IPS-11a (cell line): ENCODE measurements around the gene OSBPL9.

ENCODE experiments used
- H3K4me3 ChIP-seq: one replicate; pipeline ENCODE4 v1.5.1; 2013; ENCODE audit warnings: low read depth, low read length, control low read depth

The OSBPL9 gene

DNA sequence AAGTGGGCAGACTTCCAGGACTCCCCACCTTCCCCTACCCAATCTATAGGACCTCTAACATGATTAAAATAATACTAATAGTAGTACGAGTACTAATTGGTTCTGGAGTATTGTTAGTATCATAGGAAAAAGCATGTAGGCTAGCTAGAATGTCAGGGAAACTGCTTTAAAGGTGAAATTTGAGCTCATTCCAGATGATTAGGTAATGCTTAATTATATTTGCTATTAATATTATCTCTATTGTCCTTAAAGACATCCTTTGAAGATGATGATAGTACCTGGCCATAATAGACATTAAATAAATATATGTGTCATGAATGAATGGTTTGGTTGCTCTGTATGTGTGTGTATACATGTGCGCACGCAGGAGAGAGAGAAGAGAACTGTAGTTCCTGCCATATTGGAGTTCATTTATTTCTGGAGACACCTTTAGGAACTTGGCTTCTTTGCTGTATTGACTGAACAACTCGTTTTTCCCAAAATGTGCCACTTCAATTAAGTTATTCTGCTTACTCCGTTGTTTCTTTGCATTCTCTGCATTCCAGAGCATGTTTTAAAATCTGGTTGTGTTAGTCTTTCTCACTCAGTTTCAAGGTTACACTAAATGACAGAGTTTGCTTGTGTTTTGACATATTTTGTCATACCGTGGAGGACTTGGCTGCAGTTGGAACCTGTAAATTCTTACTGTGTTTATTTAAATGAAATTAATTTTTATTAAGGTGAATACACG is 117.1 kb downstream of the OSBPL9 start:
- H3K4me3 ChIP-seq = no peak overlapping the region

DNA sequence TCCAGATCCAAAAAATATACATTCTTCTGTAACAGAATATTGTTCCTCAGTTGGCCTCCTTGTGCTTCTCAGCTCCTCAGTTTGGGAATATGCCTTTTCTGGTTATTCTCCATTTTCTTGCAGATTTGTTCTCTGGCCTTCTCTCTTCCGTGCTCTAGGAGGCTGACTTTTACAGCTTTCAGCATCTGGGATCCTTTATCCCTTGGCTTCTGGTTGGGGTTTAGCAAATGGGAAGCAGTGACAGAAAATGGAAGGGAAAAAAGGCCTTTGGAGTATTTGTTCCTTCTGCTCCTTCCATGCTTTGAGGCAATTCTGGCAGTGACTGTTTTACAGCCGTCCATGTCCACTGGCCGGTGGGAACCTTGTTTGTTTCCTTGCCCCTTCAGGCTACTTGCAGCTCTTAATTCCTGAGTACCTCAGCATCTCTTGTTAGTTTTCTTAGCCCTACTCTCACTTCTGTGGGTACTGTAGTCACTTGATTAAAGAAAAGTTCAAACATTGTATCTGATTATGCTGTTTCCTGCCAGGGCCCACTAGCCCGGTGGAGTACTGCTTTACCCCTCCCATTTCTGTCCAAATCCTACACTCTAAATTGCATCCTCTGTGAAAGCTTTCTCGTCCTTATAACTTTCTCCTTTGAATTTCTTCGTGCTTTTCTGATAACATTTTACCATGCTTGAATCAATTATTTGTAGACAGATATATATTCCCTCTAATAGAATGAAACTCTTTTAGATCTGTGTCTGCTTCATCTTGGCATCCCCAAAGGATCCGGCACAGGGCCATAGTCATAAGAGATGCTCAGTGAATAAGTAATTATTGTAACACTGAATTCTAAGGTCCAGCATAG is 118.2 kb downstream of the OSBPL9 start:
- no peak overlapping the region for H3K4me3 ChIP-seq

- no peak overlapping the region for H3K4me3 ChIP-seq
Measured at GRCh38 chr1:51735746-51736254, 118.9 kb downstream of the OSBPL9 start.

DNA sequence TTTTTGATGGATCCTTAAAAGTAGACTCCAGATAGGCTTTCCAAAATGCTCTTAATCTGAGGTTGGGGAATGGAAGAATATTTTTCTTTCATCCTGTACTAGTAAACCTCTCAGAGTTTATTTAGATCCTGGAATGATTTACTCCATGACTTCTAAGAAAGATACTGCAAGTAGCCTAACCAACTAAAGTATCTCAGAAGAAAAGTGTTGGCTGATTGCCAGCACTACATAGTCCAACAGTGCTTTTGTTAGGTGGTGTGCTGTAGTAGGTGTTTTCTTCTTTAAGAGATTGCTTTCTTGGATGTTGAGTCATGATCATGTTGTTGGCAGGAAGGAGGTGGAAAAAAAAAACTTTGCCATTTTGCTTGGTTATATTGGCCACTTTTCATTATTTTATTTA is 119.8 kb downstream of the OSBPL9 start:
- no peak overlapping the region for H3K4me3 ChIP-seq

GRCh38 chr1:51738681-51739080 is 121.8 kb downstream of the OSBPL9 start:
- H3K4me3 ChIP-seq = no peak overlapping the region

DNA sequence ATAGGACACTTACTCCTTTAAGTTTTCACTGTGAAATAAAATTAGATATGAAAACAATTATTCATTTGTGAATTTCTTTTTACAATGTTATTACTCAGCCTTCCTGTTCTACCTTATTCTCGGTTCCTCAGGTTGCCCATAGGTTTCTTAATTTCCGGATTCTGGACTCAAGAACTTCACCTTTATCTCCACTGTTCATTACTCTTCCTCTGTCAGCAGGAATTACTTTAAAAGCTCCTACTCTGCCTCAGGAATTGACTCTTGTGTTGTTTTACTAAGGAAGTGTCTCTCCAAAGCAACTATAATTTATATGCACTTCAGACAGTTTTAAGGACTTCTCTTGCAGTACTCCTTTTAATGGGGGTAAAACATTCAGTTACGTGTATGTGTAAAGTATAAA is 123.8 kb downstream of the OSBPL9 start:
- no peak overlapping the region for H3K4me3 ChIP-seq

- H3K4me3 ChIP-seq = no peak overlapping the region
Measured at GRCh38 chr1:51741121-51741681, 124.3 kb downstream of the OSBPL9 start.

DNA sequence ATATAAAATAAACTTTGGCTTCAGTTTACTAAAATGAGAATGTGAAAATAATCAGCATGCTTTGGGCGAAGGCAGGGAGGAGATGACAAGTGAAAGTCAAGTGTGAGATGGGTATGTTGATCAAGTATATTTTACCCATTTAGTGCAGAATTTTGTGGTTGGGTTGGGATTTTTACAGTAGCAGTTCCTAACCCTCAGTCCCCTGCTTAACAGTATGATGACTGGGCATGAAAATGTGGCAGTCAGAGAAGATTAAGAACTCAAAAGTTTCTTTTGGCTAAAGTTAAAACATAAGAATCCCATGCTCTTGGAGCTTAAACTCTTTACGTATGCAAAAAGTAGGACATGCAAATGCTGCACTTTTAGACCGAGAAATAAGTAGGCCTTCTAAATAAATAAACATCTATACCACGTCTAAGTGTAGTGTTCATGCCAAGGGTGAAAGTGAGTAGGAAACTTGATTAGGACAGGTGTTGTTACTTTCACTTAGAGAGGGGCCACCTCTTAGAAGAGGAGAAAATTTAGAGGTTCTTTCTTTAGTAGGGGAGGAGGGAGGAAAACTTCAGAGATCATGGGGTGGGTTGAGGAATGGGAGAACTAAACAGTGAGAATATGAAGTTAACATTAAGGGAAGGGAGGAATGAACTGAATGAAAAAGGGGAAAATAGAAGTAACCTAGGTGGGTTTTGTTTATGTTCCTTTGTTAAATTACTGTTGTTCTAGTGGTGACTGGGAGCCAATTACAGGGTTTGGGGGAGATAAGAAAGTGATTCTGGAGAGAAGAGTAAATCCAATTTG is 127.8 kb downstream of the OSBPL9 start:
- no peak overlapping the region for H3K4me3 ChIP-seq

- no peak overlapping the region for H3K4me3 ChIP-seq
Measured at GRCh38 chr1:51745304-51745570, 128.3 kb downstream of the OSBPL9 start.

GRCh38 chr1:51749151-51749550 is 132.3 kb downstream of the OSBPL9 start:
- no peak overlapping the region for H3K4me3 ChIP-seq

DNA sequence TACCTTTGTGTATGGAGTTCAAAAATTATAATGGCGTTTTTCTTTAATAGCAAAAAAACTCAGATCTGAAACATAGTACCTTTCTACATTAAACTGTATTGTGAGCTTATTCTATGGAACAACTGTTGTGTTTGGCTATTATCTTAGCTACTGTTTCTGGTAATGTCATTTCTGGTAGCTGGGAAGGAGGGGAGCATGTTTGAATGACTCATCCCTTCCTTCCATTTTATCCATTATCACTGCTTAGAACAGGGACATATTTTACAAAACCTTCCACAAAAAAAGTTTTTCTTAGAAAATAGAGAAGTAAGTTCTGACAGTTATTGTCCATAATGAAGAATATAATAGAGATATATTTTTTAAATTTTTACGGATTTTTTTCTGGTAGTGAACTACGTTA is 133.3 kb downstream of the OSBPL9 start:
- H3K4me3 ChIP-seq = no peak overlapping the region

DNA sequence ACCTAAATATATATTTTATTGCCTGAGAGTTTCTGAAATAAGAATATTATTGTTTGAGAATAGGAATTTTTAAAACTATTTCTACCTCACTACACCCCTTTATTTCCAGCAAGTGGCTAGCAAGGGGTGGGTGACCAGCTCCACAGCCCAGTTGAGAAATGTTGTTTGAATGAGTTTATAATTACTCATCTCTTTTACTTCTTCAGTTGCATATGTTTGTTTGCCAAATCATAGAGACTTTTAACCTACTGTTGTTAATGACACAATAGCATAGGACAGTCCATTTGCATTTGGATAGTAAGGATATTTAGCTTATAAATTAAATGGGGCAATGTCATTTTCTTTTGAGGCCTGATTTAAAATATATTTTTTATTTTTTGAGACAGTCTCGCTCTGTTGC is 133.8 kb downstream of the OSBPL9 start:
- H3K4me3 ChIP-seq = no peak overlapping the region

- H3K4me3 ChIP-seq = no peak overlapping the region
Measured at GRCh38 chr1:51752073-51752948, 135.4 kb downstream of the OSBPL9 start.

DNA sequence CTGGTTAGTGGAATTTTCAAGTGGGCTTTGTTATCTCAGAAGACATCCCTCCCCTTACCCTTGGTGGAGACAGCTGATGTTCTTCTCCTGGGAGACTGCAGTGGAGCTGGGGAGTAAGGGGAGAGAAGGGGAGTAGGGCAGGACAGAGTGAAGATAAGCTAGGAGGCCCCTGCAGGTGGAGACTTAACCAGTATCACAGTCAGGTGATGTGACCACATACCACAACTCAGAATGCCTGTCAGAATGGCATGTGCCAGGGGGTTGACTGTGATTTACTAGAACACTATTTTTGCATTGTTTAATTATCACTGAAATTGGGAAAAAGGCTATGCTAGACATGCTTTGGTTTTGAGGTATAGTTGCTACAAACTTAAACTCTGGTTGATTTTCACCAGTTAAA is 137.1 kb downstream of the OSBPL9 start:
- no peak overlapping the region for H3K4me3 ChIP-seq

DNA sequence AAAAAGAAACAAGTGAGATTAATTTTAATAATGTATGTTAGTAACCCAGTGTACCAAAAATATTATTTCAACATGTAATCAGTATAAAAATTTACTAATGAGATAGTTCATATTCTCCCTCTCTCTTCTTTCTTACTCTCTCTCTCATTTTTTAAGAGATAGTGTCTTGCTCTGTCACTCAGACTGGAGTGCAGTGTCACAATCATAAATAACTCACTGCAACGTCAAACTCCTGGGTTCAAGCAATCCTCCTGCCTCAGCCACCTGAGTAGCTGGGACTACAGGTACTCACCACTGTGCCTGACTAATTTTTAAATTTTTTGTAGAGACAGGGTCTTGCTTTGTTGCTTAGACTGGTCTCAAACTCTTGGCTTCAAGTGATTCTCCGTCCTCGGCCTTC is 137.8 kb downstream of the OSBPL9 start:
- H3K4me3 ChIP-seq = no peak overlapping the region

- no peak overlapping the region for H3K4me3 ChIP-seq
Measured at GRCh38 chr1:51755437-51755836, 138.5 kb downstream of the OSBPL9 start.

GRCh38 chr1:51756290-51756689 is 139.4 kb downstream of the OSBPL9 start:
- no peak overlapping the region for H3K4me3 ChIP-seq

DNA sequence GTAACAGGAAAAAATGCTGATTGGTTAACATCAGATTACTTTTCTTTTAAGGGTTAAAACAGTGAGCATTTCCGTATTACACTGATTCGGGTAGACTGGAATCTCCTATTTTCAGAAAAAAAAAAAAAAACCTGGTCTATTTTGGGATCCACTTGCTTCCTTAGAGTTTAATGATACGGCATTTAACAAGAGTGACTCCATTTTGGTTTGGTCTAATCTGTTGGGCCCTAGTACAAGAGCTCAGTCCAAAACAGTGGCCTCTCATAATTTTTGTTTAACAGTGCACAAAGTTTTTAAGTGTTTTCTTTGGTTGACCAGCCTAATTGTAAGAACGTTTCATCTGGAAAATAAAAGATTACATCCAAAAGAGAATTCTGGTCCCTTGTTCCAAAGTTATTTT is 141.4 kb downstream of the OSBPL9 start:
- H3K4me3 ChIP-seq = no peak overlapping the region

DNA sequence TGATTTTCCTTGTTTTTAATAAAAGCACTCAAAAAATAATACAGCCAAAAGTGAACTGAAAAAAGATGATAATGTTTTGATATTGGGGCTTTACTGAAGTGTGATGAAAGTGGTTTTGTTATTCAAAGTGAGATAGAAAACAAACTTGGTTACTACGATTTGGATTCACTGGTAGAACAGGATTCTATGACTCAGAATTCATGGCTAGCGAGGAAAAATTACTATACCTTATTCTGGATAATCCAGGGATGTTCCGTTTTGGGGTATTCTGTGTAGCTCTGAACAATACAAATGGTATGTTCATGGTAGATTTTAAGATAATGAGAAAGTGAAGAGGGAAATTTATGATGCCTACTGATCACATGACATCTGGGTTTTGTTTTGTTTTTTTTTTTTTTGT is 144.0 kb downstream of the OSBPL9 start:
- no peak overlapping the region for H3K4me3 ChIP-seq

DNA sequence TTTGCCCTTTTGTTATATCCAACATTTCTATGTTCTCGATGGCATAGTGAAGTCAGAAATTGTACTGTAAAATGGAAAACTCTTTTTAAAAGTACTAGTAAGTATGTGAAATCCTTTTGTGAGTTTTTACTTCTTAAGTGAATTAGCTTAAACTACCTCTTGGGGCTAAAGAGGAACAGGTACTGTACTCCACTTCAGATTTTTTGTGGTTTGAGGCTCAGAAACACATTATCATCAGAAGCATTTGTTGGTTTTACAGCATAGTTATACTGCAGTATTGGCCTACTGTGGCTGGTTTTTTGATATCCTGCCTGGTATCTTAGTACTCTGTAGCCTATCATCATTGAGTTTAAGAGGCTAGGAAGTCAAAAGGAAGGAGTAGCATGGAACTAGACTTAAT is 144.5 kb downstream of the OSBPL9 start:
- H3K4me3 ChIP-seq = no peak overlapping the region
